Upper lobe of left lung (tissue), 4 donors: ENCODE measurements around the gene ACSL5.

Source experiments
- CTCF ChIP-seq, 6 experiments: fragments of 450-650 bp in 4 of 6; fragments of 200-600 bp in 2 of 6; sonication (generic) in 2 of 6; IDR thresholded peaks; one replicate each; pipeline ENCODE4 v1.5.1; 2016 to 2019; ENCODE audit warnings: antibody characterized with exemption in 6 of 6
- POLR2A ChIP-seq, 4 donors: fragments of 450-650 bp; IDR thresholded peaks; one replicate each; pipeline ENCODE4 v1.5.1; 2016 to 2017; ENCODE audit warnings: antibody characterized with exemption in 4 of 4, mild to moderate bottlenecking in 2 of 4

GRCh38 chr10:112426111-112426510, 52.2 kb downstream of the ACSL5 start:
- TF ChIP-seq POLR2A (IDR thresholded peaks at IDR 0.05): no peak
- TF ChIP-seq CTCF (IDR thresholded peaks at IDR 0.05): no peak
